NCI-H82 treated with DMSO at 0.1 percent for 48 hours (cell line): ENCODE measurements around the gene CTCF.

Experiments
- DNase-seq: peaks from one replicate; lab custom pipeline; 2025; ENCODE audit not compliant: unreplicated experiment; lab: John Stamatoyannopoulos, UW

The CTCF gene

DNA sequence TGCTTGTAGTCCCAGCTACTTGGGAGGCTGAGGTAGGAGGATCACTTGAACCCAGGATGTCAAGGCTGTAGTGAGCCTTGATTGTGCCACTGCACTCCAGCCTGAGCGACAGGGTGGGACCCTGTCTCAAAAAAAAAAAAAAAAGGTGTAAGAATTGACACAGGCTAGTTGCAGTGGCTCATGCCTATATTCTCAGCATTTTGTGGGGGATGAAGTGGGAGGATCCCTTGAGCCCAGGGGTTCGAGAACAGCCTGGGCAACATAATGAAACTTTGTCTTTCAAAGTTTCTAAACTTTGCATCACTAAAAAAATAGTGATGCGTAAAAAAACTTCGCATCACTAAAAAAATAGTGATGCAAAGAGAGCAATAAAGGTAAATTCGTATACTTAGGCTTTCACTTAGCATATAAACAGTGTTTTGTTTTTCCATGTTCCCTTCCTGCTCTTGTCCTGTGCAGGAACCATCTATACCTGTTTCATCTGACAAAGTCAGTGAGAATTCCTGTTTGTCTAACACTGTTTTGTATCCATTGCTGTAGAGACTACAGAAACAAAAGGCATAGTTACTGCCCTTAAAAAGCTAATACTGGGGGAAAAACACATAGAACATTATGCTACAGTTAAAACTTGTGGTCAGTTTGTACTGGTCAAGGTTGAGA lies 32.1 kb downstream of the CTCF start:
- DNase-seq = no peak

GRCh38 chr16:67594956-67595355 lies 32.6 kb downstream of the CTCF start:
- no peak for DNase-seq

DNA sequence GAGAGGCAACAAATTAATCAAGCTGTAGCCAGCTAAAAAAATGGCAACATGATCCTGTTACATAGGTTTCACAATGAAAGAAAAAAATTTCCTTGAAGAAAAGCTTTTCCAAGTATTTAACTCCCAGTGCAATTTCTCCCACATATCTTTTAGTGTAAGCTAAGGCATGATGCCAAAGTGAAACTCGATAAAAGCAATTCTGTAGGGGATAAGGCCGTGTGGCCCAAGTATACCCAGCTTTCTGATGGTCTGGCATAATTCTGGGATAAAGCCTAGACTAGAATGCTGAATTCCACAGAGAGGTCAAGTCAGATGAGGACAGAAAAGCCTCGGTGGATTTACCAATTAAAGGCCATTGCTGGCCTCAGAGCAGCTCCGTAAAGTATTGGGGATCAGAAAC lies 36.2 kb downstream of the CTCF start:
- no peak for DNase-seq

DNA sequence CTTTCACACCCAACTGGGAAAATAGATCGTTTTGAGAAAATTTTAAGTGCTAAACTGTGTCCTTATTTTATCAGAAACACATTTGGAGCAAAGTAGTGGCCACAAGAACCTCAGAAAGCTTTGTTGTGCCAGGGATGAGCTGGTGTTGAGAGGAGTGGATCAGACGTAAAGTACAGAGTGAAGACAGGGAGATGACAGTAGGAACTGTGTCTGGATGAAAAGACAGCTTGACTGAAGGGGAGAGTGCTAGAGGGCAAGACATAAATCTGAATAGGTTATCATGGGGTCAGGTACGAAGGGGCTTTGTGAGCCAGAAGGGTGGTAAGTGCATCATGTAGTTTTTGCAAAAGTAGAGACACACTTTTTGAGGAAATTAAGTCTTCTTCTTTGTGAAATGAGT lies 43.3 kb downstream of the CTCF start:
- no peak for DNase-seq

- DNase-seq = no peak
Observed at GRCh38 chr16:67606632-67607031, 44.3 kb downstream of the CTCF start.

DNA sequence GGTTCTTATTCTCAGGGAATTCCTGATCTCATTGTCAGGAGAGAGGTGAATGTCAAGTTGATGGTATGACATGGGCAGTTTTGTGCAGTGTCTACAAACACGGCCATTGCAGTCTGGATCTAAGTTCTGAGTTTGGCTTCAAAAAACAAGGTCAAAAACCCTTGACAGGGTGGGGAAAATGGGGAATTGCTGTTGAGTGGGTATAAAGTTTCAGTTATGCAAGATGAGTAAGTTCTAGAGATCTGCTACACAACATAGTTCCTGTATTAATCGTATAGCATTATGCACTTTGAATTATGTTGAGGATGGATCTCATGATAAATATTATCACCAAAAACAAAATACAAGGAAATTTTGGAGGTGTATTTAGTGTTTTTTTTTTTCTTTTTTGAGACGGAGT lies 46.0 kb downstream of the CTCF start:
- DNase-seq = no peak

GRCh38 chr16:67613808-67614207 lies 51.5 kb downstream of the CTCF start:
- DNase-seq = no peak

DNA sequence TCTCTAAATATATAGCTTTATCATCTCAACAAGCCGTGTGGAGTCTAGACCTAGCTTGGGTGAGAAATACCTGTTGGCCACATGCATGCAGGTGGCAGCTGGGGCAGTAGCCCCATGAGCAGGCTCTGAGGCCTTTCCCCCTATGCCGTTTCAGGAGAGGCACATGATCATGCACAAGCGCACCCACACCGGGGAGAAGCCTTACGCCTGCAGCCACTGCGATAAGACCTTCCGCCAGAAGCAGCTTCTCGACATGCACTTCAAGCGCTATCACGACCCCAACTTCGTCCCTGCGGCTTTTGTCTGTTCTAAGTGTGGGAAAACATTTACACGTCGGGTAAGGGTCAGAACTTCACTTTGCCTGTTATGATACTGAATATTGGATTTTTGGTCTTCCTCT lies 65.9 kb downstream of the CTCF start:
- DNase-seq = no peak

DNA sequence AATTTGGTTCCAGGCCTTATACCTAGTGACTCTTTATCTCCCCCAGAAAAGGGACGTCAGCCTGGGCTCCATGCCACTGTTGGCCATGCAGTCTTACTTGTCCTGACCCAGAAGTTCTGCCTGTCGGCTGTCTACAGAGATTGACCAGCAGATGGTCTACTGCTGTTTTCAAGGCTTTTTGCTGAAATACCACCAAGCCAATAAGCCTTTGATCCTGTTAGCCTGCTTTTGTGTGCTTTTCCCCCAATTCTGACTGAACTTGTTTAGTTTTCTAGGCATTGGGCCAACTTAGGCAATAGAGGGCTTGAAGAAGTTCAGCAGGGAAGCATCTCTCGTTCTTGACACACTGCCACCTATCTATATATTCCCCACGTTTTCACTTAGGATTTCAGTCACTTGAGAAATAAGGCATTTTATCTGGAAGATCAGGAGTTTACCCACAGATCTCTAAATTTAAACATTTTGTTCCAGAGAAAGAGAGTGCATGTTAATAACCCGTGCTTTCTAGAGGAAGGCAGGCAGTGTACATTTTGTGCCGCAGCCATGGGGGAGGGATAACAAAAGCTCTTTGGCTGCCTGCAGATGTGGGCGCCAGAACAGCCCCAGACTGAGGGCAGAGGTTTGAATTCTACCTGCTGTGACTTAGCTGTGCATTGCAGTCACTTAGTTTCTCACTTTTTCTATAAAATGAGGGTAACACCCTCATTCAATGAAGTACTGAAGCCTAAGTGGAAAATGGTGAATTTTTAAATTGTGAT lies 70.3 kb downstream of the CTCF start:
- DNase-seq = no peak

DNA sequence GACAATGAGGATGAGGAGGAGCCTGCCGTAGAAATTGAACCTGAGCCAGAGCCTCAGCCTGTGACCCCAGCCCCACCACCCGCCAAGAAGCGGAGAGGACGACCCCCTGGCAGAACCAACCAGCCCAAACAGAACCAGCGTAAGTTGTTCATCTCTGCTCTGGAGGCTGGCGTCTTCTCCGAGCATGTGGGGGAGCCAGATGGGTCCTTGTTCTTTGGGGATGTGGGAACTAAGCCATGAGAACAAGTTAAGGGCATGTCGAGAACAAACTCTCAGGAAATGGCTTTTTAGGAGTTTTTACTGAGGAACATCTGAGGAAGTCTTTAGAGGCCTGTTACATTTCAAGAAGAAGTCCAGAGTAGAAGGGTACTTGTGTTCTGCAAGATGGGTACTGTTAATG lies 74.4 kb downstream of the CTCF start:
- no peak for DNase-seq

GRCh38 chr16:67637625-67638024 lies 75.3 kb downstream of the CTCF start:
- no peak for DNase-seq

GRCh38 chr16:67641779-67642708 lies 79.7 kb downstream of the CTCF start:
- no peak for DNase-seq

DNA sequence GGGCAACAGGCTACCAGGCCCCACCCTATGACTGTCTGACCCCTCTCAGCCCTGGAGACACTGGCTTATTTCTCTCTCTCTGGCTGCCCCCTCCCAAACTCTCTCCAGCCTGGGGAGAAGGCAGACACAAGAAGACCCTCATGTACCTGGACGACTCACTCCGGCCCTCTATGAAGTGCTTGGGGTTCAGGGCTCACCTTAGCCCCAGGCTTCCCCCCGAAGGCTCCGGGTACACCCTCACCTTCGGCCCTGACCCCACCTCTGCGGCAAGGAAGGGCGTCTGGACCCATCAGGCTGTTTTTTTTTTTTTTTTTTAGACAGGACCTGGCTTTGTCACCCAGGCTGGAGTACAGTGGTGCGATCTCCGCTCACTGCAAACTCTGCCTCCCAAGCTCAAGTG lies 81.7 kb downstream of the CTCF start:
- DNase-seq = no peak

DNA sequence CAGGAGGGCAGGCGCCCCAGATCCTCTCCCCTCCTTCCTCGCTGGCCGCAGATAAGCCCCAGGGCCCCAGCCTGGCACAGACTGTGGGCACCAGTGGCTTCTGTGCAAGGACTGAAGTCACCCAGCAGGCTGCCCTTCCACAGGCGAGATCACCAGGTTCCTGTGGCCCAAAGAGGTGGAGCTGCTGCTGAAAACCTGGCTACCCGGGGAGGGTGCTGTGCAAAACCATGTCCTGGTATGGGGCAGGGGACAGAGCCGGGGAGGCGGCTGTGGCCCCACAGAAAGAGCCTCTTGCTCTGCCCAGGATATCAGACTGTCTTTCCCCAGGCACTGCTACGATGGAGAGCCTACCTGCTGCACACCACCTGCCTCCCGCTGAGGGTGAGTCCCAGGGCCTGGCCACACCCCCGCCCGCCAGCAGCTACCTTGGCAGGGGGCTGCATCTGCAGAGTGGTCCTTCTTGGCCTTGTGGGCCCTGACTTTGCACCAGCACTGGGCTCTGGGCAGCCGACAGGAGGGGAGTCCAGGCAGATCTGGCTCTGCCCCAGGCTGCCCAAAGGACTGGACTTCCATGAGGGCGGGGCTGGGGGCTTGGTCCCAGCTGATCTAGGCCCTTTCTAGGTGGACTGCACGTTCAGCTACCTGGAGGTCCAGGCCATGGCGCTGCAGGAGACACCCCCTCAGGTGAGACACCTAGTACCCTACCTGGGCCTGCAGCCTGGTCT lies 83.2 kb downstream of the CTCF start:
- no peak for DNase-seq

DNA sequence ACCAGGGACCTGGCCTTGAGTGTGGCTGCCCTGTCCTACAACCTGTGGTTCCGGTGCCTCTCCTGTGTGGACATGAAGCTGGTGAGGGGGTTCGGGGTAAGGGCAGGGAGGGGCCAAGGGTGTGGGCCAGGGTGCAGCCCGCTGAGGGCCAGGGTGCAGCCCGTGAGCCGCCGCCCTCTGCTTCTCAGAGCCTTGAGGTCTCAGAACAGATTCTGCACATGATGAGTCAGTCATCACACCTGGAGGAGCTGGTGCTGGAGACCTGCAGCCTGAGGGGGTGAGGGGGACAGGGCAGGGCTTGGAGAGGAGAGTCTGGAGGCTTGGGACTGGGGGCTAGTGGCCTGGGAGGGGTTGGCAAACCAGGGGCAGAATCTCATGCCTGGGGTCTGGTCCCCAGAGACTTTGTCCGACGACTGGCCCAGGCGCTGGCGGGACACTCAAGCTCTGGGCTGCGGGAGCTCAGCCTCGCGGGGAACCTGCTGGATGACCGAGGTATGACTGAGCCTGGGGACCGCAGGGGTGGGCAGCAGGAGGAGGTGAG lies 84.9 kb downstream of the CTCF start:
- no peak for DNase-seq

DNA sequence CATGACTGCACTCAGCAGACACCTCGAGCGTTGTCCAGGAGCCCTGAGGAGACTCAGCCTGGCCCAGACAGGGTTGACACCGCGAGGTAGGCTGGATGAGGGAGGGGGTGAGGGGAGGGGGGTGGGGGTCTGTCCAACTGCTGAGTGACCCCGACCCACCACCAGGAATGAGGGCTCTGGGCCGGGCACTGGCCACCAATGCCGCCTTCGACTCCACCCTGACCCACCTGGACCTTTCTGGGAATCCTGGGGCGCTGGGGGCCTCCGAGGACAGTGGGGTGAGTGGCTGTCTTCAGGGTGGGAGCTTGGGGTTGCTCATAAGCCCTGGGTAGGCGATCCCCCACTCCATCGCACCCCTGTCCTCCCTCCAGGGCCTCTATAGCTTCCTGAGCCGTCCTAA lies 85.4 kb downstream of the CTCF start:
- DNase-seq = no peak

- no peak for DNase-seq
Observed at GRCh38 chr16:67648088-67648763, 85.9 kb downstream of the CTCF start.

- no peak for DNase-seq
Observed at GRCh38 chr16:67648764-67649407, 86.6 kb downstream of the CTCF start.

DNA sequence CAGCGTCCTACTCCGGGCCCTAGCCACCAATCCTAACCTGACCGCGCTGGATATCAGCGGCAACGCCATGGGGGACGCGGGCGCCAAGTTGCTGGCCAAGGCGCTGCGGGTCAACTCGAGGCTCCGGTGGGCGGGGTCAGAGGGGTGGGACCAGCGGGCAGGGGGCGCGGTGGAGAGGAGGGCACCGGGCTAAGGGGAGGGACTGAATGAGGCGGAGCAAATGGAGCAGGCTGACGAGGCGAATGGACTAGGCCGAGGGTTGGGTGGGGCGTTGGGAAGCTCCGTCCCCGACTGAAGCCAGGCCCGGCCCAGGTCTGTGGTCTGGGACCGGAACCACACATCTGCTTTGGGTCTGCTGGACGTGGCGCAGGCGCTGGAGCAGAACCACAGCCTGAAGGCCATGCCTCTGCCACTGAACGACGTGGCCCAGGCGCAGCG lies 87.2 kb downstream of the CTCF start:
- DNase-seq = no peak

- no peak for DNase-seq
Observed at GRCh38 chr16:67650023-67650422, 87.7 kb downstream of the CTCF start.
